ENCODE results near the gene ZNF217. TPM values are rescaled to one million over a fixed set of nuclear protein-coding genes. Genes with fewer than 3 reads are reported as not detected.
A peak's percentile ranks its signal among the peaks of the same experiment; 100 is the strongest.
"Not testable (repeated sequence)": the region's sequence is repeated elsewhere in the genome, so short reads cannot be mapped to it uniquely, and the experiment has no call there.

Gene ZNF217
- total RNA-seq, 1 donor from 2014 or later: 30.4 TPM

- no peak for ATAC-seq
These were observed 11.4 kb downstream of the ZNF217 start for GRCh38 chr20:53582251-53582570.

DNA sequence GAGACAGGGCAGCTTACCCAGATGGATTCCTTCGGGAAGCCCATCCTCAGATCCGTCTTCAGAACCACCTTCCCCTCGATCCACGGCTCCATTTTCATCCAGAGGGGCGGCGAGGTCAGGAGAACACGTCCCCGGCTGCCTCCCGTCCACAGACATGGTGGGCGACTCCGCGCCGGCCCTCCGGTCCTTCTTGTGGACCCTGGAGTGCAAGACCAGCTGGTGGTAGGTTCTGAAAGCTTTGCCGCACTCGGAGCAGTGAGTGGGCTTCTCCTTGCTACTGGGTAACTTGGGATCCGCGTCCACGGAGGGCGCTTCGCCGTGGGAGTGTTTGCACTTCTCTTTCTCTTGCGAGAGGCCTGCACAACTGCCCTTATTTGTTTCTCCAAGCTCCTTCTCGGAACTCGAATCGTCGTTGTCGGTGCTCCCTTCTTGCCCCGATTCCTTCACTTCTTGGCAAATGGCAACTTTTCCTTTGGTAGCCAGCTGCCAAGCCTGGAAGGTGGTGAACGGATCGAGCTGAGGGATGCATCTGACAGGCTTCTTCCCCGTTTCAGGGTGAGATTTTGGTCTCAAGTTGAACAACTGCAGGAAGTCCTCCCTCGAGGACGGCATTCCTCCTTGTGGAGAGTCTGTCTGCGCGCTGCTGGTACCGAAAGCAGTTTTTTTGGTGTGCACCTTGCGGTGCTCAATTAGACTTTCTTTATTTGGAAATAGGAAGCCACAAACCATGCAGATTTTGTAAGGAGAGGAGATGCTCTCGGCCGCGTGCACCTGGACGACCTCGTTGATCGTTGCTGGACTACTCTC, 12.0 kb downstream of the ZNF217 start:
- ATAC-seq: no peak

- no peak for ATAC-seq
These were observed 13.1 kb downstream of the ZNF217 start for GRCh38 chr20:53580376-53581111.

- ATAC-seq: peak; percentile 57
These were observed 13.9 kb downstream of the ZNF217 start for GRCh38 chr20:53579581-53580375.

GRCh38 chr20:53579266-53579580, 14.4 kb downstream of the ZNF217 start:
- ATAC-seq: no peak

- ATAC-seq: peak; percentile 59
These were observed 15.0 kb downstream of the ZNF217 start for GRCh38 chr20:53578492-53579222.

- ATAC-seq: no peak
These were observed 16.9 kb downstream of the ZNF217 start for GRCh38 chr20:53576586-53577318.

GRCh38 chr20:53576195-53576580, 17.5 kb downstream of the ZNF217 start:
- ATAC-seq: no peak

- no peak for ATAC-seq
These were observed 18.0 kb downstream of the ZNF217 start for GRCh38 chr20:53575481-53576194.

DNA sequence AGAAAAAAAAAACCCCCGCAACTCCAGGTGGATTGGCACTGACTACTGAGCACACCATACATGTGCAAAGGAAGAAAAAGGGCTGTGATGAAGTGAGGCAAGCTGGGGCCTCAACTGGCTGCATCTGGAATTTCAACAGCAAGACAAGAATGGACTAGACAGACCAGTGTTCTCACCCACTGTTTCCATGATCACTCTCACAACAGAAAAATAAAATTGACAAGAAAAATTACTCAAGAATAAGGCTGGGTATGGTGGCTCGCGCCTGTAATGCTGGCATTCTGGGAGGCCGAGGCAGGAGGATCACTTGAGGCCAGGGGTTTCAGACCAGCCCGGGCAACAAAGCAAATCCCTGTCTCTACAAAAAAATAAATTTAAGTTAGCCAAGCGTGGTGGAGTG, 18.8 kb downstream of the ZNF217 start:
- ATAC-seq: peak; percentile 42

GRCh38 chr20:53574259-53574789, 19.3 kb downstream of the ZNF217 start:
- no peak for ATAC-seq

DNA sequence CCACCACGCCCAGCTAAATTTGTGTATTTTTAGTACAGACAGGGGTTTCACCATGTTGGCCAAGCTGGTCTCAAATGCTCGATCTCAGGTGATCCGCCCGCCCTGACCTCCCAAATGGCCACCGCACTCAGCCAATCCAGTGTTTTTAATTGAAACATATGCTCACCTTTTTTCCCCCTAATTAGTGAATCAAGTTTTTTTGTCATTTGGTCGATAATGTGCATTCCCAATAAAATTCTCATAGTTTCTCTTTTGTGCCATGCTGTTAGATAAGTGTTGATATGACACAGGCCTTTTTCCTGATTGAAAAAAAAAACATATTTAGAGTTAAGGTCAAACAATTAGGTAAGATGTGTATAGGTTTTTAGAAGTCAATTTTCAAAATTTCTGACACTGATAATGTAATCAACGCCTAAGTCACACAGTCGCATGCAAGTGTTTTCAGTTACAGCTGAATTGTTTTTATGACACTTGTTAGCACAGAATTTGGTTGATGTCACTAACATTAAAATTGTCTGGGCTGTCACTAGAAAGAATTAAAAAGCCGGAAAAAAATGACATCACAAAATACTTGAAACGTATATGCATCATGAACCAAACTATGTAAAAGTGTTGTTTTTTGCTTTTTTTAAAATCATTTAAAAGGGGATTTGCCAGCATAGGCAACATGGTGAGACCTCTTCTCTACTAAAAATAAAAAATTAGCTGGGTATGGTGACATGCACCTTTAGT, 21.9 kb downstream of the ZNF217 start:
- no peak for ATAC-seq

- ATAC-seq: peak; percentile 70
These were observed 23.0 kb downstream of the ZNF217 start for GRCh38 chr20:53570446-53571276.

GRCh38 chr20:53569606-53570307, 23.9 kb downstream of the ZNF217 start:
- ATAC-seq: no peak

- ATAC-seq: no peak
These were observed 24.6 kb downstream of the ZNF217 start for GRCh38 chr20:53569005-53569404.

DNA sequence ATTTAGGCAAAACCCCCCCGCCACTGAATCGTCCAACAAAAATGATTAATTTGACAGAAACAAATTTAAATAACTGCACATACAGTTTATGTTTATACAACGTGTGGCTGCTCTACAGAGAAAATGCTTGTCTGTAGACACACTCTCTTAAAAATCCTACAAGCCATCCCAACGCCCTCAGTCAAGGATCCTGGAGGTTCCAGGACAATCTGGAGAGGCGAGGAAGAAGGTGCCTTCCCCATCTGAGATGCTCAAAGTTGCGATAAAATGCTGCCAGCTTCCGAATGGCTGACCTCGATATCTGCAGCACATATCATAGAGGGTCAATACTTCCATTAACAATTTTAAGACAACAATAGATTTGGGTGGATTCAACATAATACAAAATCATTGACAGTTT, 25.3 kb downstream of the ZNF217 start:
- no peak for ATAC-seq

DNA sequence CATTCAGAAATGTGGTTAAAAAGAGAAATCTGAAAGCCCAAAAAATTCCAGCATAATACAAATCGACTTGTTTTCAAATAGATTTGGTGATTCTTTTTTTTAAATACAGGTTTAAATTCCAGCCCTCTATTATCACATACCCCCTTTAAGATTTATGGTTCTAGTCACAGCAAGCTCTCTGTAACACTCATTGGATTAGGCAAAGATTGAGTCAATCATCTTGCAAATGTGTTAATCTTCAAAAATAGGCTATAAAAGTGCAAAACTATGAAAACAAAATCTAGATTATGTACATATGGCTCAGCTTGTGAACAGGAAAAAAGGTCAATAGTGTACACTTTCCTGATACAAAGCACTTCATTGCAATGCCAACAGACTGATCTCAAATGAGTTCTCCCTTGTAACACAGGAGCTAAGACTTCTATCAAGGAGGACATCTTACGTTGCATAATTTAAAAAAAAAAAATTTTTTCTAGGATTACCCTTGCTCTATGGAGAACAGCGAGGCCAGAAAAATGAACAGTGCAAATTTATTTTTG, 26.2 kb downstream of the ZNF217 start:
- no peak for ATAC-seq

GRCh38 chr20:53566623-53567022, 27.0 kb downstream of the ZNF217 start:
- not testable (repeated sequence) for ATAC-seq
